ENCODE measurements around the gene NOS3.

The NOS3 gene

DNA sequence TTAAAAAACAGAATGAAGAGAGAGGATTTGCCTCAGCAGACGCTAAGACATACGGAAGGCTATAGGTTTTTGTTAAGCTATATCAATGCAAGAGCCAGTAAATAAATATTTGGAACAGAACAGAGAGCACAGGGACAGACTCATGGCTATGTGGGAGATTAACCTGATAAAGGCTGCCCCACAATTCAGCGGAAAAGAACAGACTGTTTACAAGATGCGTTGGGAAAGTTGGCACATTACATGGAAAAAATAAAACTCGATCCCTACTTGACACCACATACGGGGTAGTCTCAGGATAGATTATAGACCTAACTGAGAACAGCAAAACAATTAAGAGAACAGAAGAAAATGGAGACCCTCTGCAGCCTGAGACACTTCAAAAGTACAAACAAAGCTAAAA lies 23.5 kb upstream of the NOS3 start:
- H3K4me3 Mint-ChIP-seq, result no peak overlapping the region
- H3K27me3 Mint-ChIP-seq, result peaks cover 2% of the 10 kb centered on the region
- no peak overlapping the region for H3K27ac Mint-ChIP-seq
- no peaks in the 10 kb centered on the region for H3K4me1 Mint-ChIP-seq
- DNase-seq (no peak), ATAC-seq (no peak)
- no peaks in the 10 kb centered on the region for H3K36me3 Mint-ChIP-seq (ENCODE audit: low read depth)
- no peaks in the 10 kb centered on the region for H3K9me3 Mint-ChIP-seq

DNA sequence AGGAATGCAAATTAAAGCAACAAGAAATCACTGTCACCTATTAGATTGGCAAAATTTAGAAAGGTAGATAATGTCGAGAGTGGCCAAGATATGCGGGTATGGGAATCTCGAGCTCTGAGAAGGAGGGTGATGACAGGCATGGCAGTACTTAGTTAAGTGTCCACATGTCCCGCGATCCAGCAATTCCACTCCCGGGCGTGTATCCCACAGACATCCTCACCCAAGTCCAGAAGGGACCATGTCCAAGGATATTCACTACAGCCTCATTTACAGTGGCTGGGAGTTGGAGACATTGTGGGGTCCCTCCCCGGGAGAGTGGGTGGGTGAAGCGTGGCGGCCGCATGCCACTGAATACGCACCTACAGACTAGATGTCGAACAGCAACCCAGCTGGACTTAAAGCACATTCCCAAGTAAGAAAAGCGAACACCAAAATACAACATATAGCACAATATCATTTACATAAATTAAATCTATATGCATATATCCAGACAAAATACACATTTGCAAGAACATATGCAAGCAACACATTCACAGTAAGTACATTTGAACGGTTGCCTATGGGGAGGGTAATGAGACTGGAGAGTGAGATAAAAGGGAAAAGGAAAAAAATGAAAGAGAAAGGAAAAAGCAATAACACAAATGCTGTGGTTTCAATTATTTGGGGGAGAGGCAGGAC lies 22.6 kb upstream of the NOS3 start:
- DNase-seq (no peak), ATAC-seq (no peak)
- Mint-ChIP-seq H3K4me1 (no peaks in the 10 kb centered on the region), H3K4me3 (no peak overlapping the region), H3K36me3 (ENCODE audit: low read depth) (no peaks in the 10 kb centered on the region), H3K9me3 (no peaks in the 10 kb centered on the region), H3K27me3 (no peaks in the 10 kb centered on the region), H3K27ac (no peak overlapping the region)

DNA sequence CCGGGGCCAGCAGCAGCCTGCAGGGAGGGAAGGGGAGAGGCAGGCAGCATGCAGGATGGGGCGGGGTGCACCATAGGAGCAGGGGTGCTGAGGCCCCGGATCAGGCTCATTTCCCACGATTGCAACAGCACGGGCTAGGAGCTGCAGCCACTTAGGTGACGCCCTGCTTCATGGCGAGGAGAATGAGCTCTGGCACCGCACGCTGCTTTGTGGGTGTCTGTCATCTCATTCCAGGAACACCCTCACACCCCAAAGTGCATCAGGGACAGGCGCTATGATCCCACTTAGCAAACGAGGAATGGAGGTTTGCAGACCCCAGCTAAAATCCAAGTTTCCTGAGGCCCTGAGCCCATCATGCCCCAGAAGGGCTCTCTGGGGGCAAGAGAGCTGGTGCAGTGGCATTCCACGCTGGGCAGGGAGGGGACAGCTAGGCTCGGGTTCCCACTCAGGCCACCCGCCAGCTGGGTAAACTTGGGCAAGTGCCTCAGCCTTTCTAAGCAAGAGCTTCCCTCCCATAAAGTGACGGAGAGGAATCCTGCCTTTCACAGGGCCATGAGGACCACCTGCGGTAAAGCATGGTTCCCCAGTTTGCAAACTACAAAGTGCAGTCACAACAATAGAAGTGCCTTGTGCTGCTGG lies 22.0 kb upstream of the NOS3 start:
- H3K4me1 Mint-ChIP-seq, result no peaks in the 10 kb centered on the region
- no peaks in the 10 kb centered on the region for H3K27me3 Mint-ChIP-seq
- no peak overlapping the region for H3K4me3 Mint-ChIP-seq
- H3K36me3 Mint-ChIP-seq (ENCODE audit: low read depth), result no peaks in the 10 kb centered on the region
- DNase-seq (no peak), ATAC-seq (no peak)
- H3K9me3 Mint-ChIP-seq, result no peaks in the 10 kb centered on the region
- H3K27ac Mint-ChIP-seq, result no peak overlapping the region

DNA sequence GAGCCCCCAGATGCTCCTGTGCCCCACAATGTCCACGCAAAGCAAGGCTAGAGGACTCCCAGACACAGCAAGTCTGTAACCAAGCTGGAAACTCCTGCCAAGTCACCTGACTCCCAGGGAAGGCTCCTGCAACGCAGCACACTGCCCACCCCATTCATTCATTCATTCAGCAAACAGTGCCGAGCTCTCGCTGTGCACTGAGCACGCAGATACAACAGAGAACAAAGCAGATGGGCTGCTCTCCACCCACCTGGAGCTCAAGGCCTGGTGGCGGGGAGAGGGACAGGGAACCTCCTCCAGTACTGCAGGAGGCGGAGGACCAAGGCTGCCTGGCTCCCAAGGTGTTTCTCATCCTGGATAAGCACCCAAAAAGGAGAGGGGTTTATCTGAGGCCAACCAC lies 21.3 kb upstream of the NOS3 start:
- no peaks in the 10 kb centered on the region for H3K9me3 Mint-ChIP-seq
- DNase-seq (no peak), ATAC-seq (no peak)
- no peak overlapping the region for H3K27ac Mint-ChIP-seq
- no peak overlapping the region for H3K4me3 Mint-ChIP-seq
- H3K36me3 Mint-ChIP-seq (ENCODE audit: low read depth), result no peaks in the 10 kb centered on the region
- peaks cover 3% of the 10 kb centered on the region for H3K4me1 Mint-ChIP-seq
- H3K27me3 Mint-ChIP-seq, result no peaks in the 10 kb centered on the region

DNA sequence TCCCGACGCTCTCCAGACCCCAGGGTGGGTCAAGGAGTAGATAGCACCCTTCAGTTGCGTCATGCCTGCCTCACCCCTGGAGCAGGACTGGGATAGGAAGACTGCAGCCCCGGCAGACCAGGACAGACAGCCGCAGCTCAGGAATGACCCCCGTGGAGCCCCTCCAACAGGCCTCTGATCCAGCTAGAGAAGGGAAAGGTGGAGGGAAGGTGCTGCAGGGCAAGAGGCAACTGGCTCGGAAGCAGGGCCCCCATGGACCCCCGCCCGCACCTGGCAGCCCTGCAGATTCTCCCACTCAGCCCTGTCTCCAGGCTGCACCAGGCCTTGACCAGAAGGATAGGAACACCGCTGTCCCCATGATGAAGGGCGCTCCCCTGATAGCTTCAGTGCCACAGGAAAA lies 20.4 kb upstream of the NOS3 start:
- Mint-ChIP-seq H3K4me1 (peaks cover 8% of the 10 kb centered on the region), H3K36me3 (ENCODE audit: low read depth) (no peaks in the 10 kb centered on the region), H3K27me3 (peaks cover 1% of the 10 kb centered on the region), H3K4me3 (no peak overlapping the region), H3K9me3 (no peaks in the 10 kb centered on the region), H3K27ac (no peak overlapping the region)
- ATAC-seq, result no peak
- DNase-seq, result no peak

DNA sequence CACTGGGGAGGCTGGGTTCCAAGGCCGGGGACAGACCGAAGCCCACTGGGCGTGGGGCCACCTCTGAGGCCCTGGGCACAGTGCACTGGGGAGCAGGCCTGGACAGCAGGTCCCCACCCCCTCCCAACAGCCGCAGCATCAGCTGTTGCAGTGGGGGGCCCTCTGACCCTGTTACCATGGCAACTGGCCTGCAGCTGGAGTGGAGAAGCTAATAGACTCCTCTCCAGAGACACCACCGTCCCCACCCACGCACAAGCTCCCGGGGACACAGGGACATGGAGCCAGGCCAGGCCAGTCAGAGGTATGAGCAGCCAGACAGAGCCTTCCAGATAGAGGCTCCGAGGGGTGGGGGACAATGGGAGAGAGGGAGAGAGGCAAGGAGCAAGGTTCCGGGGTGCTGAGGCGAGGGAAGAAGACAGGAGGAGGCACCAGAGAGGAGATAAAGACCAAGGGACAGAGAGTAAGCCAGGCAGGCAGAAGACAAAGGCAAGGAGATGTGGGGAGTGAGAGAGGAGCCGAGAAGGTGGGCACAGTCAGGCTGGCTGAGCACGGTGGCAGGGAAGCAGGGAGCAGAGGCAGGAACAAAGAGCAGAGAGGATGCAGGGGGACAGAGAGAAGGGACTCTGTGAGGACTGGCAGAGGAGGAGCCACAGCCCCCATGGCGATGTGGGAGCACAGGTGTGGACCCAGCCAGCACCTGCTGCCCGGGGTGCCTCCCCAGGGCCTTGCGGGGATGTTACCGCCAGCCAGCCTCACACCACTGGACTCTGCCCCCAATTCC lies 19.4 kb upstream of the NOS3 start:
- no peak overlapping the region for H3K4me3 Mint-ChIP-seq
- peaks cover 12% of the 10 kb centered on the region for H3K4me1 Mint-ChIP-seq
- H3K27ac Mint-ChIP-seq, result no peak overlapping the region
- no peaks in the 10 kb centered on the region for H3K36me3 Mint-ChIP-seq (ENCODE audit: low read depth)
- DNase-seq (no peak), ATAC-seq (no peak)
- no peaks in the 10 kb centered on the region for H3K9me3 Mint-ChIP-seq
- peaks cover 7% of the 10 kb centered on the region for H3K27me3 Mint-ChIP-seq

DNA sequence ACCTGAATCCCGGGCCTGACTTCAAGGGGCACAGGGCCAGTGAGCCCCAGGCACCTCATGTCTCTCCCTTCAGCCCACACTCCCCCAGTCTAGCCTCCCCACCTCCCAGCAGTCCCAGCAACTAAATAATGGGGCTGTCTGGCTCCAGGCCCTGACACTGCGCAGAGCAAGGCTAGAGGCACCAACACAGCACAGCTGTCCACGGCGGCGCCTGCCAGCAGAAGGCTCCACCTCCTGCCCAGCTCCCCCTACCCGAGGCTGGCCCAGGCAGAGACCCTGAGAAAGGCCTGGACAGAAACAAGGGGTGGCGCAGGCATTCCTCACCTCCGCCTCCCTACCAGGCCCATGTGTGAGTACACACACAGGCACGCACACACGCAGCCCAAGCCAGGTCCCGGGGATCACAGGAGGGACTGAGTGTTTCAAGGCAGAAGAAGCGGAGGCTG lies 18.8 kb upstream of the NOS3 start:
- peaks cover 12% of the 10 kb centered on the region for H3K4me1 Mint-ChIP-seq
- DNase-seq (no peak), ATAC-seq (no peak)
- H3K27me3 Mint-ChIP-seq, result peaks cover 12% of the 10 kb centered on the region
- no peaks in the 10 kb centered on the region for H3K9me3 Mint-ChIP-seq
- H3K27ac Mint-ChIP-seq, result no peak overlapping the region
- no peaks in the 10 kb centered on the region for H3K36me3 Mint-ChIP-seq (ENCODE audit: low read depth)
- no peak overlapping the region for H3K4me3 Mint-ChIP-seq

DNA sequence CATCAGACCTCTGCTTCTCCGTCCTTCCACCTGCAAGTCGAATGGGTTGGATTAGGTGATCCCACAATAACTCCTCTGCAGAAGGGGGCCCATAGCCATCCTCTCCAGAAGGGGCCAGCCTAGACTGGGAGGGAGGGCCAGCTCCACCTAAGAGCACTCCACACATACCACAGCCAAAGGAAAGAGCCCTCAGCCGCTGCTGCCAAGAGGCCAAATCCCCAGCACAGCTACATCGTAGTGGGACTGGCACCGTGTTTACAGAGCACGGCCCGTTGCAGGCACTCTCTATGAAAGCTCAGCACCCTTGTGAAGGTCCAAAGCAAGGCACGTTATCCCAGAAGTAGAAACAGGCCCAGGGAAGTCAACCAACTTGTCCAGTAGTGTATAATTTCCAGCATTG lies 18.1 kb upstream of the NOS3 start:
- no peak overlapping the region for H3K4me3 Mint-ChIP-seq
- H3K27me3 Mint-ChIP-seq, result peaks cover 18% of the 10 kb centered on the region
- no peak overlapping the region for H3K27ac Mint-ChIP-seq
- no peaks in the 10 kb centered on the region for H3K9me3 Mint-ChIP-seq
- H3K36me3 Mint-ChIP-seq (ENCODE audit: low read depth), result no peaks in the 10 kb centered on the region
- DNase-seq, result no peak
- ATAC-seq, result no peak
- peaks cover 18% of the 10 kb centered on the region for H3K4me1 Mint-ChIP-seq

DNA sequence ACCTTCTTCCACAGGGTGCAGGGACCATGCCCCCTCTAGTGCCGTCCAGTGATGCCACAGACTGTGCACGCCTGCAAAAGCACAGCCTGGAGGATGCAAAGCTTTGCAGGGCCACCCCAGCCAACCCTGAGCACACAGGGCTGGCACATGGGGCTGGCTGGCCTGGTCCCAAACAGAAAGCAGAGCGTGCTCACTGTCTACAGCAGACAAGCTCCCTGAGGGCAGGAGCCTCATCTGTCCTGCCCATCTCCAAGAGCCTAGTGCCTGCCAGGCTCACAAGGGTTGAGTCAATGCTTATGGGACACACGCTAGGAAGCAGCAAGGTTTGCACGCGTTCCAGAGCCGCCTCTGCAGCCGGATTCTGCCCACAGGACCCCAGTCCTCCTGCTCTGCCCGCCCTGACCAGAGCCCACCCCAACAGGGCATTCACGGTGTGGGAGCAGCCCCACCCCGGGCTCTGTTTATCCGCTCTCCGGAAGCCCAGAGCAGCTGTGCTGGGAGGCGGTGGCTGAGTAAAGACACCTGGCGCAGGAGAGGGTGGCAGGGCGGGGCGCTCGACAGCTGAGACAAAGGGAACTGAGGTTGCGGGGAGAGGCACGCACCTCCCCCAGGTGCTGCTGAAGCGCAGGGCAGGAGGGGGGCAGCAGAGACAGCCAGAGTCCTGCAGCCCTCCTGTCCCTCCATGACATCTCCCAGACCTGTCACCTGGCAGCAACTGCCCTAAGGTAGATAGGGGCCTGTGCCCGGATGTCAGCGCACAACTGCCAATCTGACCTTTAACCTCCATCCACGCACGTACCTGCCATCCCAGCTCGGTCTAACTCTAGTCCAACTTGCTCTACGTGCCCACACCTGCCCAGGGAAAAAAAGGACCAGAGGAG lies 17.0 kb upstream of the NOS3 start:
- no peak for ATAC-seq
- Mint-ChIP-seq H3K4me1 (peaks cover 23% of the 10 kb centered on the region), H3K27me3 (peaks cover 24% of the 10 kb centered on the region), H3K27ac (no peak overlapping the region), H3K4me3 (peak overlapping the region; percentile 65), H3K9me3 (no peaks in the 10 kb centered on the region), H3K36me3 (ENCODE audit: low read depth) (no peaks in the 10 kb centered on the region)
- no peak for DNase-seq

DNA sequence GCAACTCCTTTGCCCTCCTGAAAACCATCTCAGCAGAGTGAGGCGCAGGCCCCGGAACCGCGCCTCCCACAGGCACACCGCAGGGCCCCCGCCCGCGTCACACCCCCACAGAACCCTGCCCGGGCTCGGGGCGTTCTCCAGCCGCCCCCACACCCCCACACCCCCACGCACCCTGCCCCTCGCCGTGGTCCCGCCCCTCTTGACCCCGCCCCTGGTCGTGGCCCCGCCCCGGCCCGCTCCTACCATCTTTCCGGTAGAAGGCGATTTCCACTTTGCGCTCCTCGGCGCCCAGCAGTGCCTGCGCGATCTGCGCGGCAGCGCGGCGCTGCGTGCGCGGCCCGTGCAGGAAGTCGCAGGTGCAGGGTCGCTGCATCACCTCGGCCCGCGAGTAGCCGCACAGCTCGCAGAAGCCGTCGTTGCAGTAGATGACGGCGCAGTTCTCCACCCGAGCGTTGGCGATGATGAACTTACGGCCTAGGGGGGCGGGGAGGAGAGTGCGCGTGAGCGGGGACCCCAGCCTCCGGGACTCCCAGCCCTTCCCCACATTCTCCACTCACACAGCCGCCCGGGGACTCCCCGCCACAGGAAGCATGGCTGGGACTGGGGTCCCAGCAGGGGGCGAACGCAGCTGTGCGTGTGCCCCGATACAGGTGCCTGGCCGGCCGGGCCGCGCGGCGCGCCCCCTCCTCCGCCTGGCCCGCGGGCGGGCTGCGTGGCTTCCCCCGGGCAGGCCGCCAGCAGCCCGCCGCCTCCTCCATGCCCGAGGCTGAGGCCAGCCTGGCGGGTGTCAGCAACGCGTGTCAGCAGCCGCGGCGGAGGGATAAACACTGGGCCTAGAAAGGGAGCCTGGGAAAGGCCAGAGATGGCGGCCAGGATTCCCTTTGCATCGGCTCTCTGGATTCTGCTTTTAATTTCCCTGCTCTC lies 16.1 kb upstream of the NOS3 start:
- Mint-ChIP-seq H3K9me3 (no peaks in the 10 kb centered on the region), H3K27ac (no peak overlapping the region), H3K4me1 (peaks cover 24% of the 10 kb centered on the region), H3K4me3 (peak overlapping the region; percentile 65), H3K27me3 (peaks cover 29% of the 10 kb centered on the region), H3K36me3 (ENCODE audit: low read depth) (no peaks in the 10 kb centered on the region)
- peak; percentile 69 for DNase-seq
- peak; percentile 55 for ATAC-seq

DNA sequence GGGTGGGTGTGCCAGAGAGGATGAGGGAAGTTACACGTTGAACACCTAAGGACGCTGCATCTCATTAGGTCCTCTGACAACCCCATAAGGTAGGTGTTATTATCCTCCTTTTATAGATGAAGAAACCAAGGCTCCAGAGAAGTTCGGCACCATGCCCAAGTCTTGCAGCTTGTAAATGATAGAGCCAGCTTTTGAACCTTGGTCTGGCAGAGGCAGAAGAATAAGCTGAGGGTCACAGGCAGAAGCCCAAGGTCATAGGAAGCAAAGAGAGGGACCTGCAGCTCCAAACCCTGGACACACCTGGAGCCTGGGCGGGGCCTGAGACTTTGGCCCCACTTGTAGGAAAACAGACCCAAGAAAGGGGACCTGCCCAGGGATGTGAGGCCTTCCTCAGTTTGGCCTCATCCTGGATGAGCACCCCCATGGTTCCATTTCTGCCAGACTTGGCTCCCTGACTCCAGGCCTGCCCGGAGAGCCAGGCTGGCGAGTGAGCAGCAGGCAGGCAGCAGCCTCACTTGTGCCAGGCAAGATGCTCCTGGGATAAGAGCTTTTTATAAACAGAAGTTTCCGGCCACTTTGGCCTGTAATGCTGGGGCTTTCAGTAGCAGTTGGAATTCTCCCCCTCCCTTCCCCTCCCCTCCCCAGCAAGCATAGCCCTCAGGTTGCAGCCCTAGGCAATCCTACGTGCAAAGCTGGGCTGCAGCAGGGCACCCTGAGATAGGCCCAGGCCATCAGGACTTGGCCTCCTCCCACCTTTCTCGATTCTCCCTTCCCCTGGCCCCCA lies 15.1 kb upstream of the NOS3 start:
- Mint-ChIP-seq H3K36me3 (ENCODE audit: low read depth) (no peaks in the 10 kb centered on the region), H3K9me3 (no peaks in the 10 kb centered on the region), H3K4me1 (peaks cover 24% of the 10 kb centered on the region), H3K27ac (no peak overlapping the region), H3K4me3 (peak overlapping the region; percentile 63), H3K27me3 (peaks cover 39% of the 10 kb centered on the region)
- DNase-seq (no peak), ATAC-seq (no peak)

DNA sequence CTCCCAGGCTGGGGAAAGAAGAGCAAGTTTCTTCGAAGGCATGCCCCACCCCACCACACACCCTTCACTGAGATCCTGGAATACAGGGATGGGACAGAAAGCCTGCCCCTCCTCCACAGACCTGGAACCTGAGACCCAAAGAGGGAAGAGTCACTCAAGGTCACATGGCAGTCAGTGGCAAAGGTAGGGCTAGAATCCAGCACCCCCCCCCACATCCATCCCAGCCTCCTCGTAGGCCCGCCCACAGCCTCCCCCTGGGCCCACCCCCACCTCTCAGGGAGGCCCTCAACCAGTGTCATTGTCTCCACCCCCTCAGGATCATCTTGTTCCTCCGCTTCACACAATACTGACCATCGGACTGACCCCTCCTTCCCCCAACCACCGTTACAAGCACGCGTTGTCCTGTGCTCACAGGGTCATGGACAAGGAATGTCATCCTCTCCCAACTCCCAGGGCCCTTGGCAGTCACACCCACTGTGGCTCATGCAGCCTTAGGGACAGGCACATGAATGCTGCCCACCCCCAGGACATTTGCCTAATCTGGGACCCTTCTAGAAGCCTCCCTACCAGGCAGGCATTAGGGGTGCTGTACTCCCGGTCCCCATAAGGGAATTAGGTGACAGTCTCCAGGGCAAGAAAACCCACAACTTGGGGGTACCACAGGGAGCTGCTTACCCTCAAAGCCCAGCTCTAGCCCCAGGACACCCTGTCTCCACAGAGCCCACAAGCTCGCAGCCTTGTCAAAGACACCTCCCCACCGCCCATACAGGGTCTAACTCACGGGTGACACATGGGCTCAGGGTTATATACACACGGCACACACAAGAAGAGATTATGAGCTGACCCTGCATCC lies 14.1 kb upstream of the NOS3 start:
- H3K36me3 Mint-ChIP-seq (ENCODE audit: low read depth), result no peaks in the 10 kb centered on the region
- peaks cover 24% of the 10 kb centered on the region for H3K4me1 Mint-ChIP-seq
- peak overlapping the region; percentile 74 for H3K4me3 Mint-ChIP-seq
- no peak for ATAC-seq
- no peaks in the 10 kb centered on the region for H3K9me3 Mint-ChIP-seq
- no peak overlapping the region for H3K27ac Mint-ChIP-seq
- peaks cover 49% of the 10 kb centered on the region for H3K27me3 Mint-ChIP-seq
- DNase-seq, result no peak
